Non-pigmented ciliary epithelial cell (primary cell): ENCODE data around the gene PDP2.

ENCODE experiments used
- DNase-seq: peaks from one replicate; pipeline ENCODE4 v3.0.0-alpha.2; 2010; ENCODE audit warnings: low read depth

Gene PDP2

GRCh38 chr16:66903544-66904427 is 23.5 kb downstream of the PDP2 start:
- no peak for DNase-seq

- DNase-seq = no peak
Measured at GRCh38 chr16:66904428-66904845, 24.1 kb downstream of the PDP2 start.

- no peak for DNase-seq
Measured at GRCh38 chr16:66904846-66905632, 24.7 kb downstream of the PDP2 start.

GRCh38 chr16:66905633-66906539 is 25.6 kb downstream of the PDP2 start:
- DNase-seq = no peak

- DNase-seq = no peak
Measured at GRCh38 chr16:66906916-66907836, 26.9 kb downstream of the PDP2 start.

GRCh38 chr16:66908116-66908515 is 27.8 kb downstream of the PDP2 start:
- no peak for DNase-seq

- DNase-seq = no peak
Measured at GRCh38 chr16:66908762-66909559, 28.6 kb downstream of the PDP2 start.

- no peak for DNase-seq
Measured at GRCh38 chr16:66910175-66910940, 30.0 kb downstream of the PDP2 start.

GRCh38 chr16:66911112-66911511 is 30.8 kb downstream of the PDP2 start:
- no peak for DNase-seq

GRCh38 chr16:66911801-66912200 is 31.5 kb downstream of the PDP2 start:
- DNase-seq = no peak

GRCh38 chr16:66913081-66913480 is 32.8 kb downstream of the PDP2 start:
- DNase-seq = no peak

GRCh38 chr16:66913711-66914110 is 33.4 kb downstream of the PDP2 start:
- DNase-seq = no peak

- DNase-seq = no peak
Measured at GRCh38 chr16:66914541-66914940, 34.2 kb downstream of the PDP2 start.

GRCh38 chr16:66915041-66915440 is 34.7 kb downstream of the PDP2 start:
- DNase-seq = no peak

GRCh38 chr16:66916518-66916917 is 36.2 kb downstream of the PDP2 start:
- no peak for DNase-seq

GRCh38 chr16:66917741-66918140 is 37.4 kb downstream of the PDP2 start:
- no peak for DNase-seq

- no peak for DNase-seq
Measured at GRCh38 chr16:66918355-66918754, 38.0 kb downstream of the PDP2 start.

- no peak for DNase-seq
Measured at GRCh38 chr16:66918803-66919568, 38.7 kb downstream of the PDP2 start, which contains the start of gene CDH16. Gene CDH16 (minus strand): TSS chr16:66918885. CDS start chr16:66918065, 820 bp downstream.
